WTC11 (cell line): ENCODE measurements around the gene PDXP. TPM values are rescaled to one million over a fixed set of nuclear protein-coding genes. Genes with fewer than 3 reads are reported as not detected.

Experiments
- ATAC-seq: fragments of 200-7000 bp; cut with Tn5 transposase; 2 replicates; pipeline ENCODE4 v1.10.0; 2021; ENCODE audit warnings: mild to moderate bottlenecking, moderate library complexity
- CTCF ChIA-PET: fragments of 300-600 bp; sonication (Branson Sonifier 250); formaldehyde crosslinking; loops from one replicate; lab custom pipeline; 2021; ENCODE audit warnings: antibody characterized with exemption; lab: Charles Lee
- POLR2A ChIA-PET: fragments of 350-600 bp; sonication (Branson Sonifier 250); formaldehyde crosslinking; loops from one replicate; lab custom pipeline; 2021; ENCODE audit warnings: antibody characterized with exemption; lab: Charles Lee
- DNase-seq: peaks from one replicate; pipeline ENCODE4 v3.0.0; 2021; ENCODE audit warnings: low spot score
- H3K27ac Mint-ChIP-seq: 2 replicates; pipeline ENCODE4 v1.8.0; 2021; ENCODE audit warnings: mixed read lengths
- H3K27me3 Mint-ChIP-seq: 2 replicates; pipeline ENCODE4 v1.8.0; 2021; ENCODE audit warnings: low read depth, mild to moderate bottlenecking, moderate library complexity, mixed read lengths
- H3K36me3 Mint-ChIP-seq: 2 replicates; pipeline ENCODE4 v1.8.0; 2021; ENCODE audit warnings: mixed read lengths
- H3K4me1 Mint-ChIP-seq: 2 replicates; pipeline ENCODE4 v1.8.0; 2022; ENCODE audit warnings: mixed read lengths
- H3K4me3 Mint-ChIP-seq: 2 replicates; pipeline ENCODE4 v1.8.0; 2021; ENCODE audit warnings: mild to moderate bottlenecking, moderate library complexity, mixed read lengths
- H3K9me3 Mint-ChIP-seq: 2 replicates; pipeline ENCODE4 v1.8.0; 2021; ENCODE audit warnings: mixed read lengths
- E2F5 ChIP-seq: sonication (generic); formaldehyde crosslinking; IDR thresholded peaks from 2 replicates; pipeline ENCODE4 v1.8.1; 2022; ENCODE audit warnings: mild to moderate bottlenecking, moderate library complexity, missing genetic modification reagents
- ETV6 ChIP-seq: sonication (generic); formaldehyde crosslinking; IDR thresholded peaks from 2 replicates; pipeline ENCODE4 v1.8.1; 2022; ENCODE audit warnings: mild to moderate bottlenecking, missing genetic modification reagents
- FOXP1 ChIP-seq: sonication (generic); formaldehyde crosslinking; IDR thresholded peaks from 2 replicates; pipeline ENCODE4 v1.8.0; 2022; ENCODE audit warnings: missing genetic modification reagents, mild to moderate bottlenecking, moderate library complexity, borderline replicate concordance
- IRF2 ChIP-seq: sonication (generic); formaldehyde crosslinking; IDR thresholded peaks from 2 replicates; pipeline ENCODE4 v1.8.0; 2022; ENCODE audit warnings: low read depth, missing genetic modification reagents, borderline replicate concordance
- KAT7 ChIP-seq: sonication (generic); formaldehyde crosslinking; IDR thresholded peaks from 2 replicates; pipeline ENCODE4 v1.8.1; 2023; ENCODE audit warnings: missing genetic modification reagents, mild to moderate bottlenecking, borderline replicate concordance
- MXD4 ChIP-seq: fragments of 250-450 bp; sonication (Bioruptor Pico); IDR thresholded peaks from 2 replicates; pipeline ENCODE4 v1.8.0; 2021; ENCODE audit warnings: mild to moderate bottlenecking, moderate library complexity, borderline replicate concordance
- NFE2L1 ChIP-seq: sonication (generic); formaldehyde crosslinking; IDR thresholded peaks from 2 replicates; pipeline ENCODE4 v1.8.1; 2023; ENCODE audit warnings: missing genetic modification reagents
- STAT6 ChIP-seq: sonication (generic); formaldehyde crosslinking; conservative IDR thresholded peaks from 2 replicates; pipeline ENCODE4 v1.8.1; 2023; ENCODE audit warnings: mild to moderate bottlenecking, low read depth, missing genetic modification reagents, moderate library complexity
- TEAD1 ChIP-seq: sonication (generic); formaldehyde crosslinking; IDR thresholded peaks from 2 replicates; pipeline ENCODE4 v1.8.0; 2022; ENCODE audit warnings: mild to moderate bottlenecking, missing genetic modification reagents
- ZBTB21 ChIP-seq: sonication (generic); formaldehyde crosslinking; IDR thresholded peaks from 2 replicates; pipeline ENCODE4 v1.8.1; 2023; ENCODE audit warnings: mild to moderate bottlenecking, missing genetic modification reagents, borderline replicate concordance
- ZNF121 ChIP-seq: sonication (generic); formaldehyde crosslinking; IDR thresholded peaks from 2 replicates; pipeline ENCODE4 v1.8.0; 2023; ENCODE audit warnings: missing genetic modification reagents
- ZNF138 ChIP-seq: sonication (generic); formaldehyde crosslinking; conservative IDR thresholded peaks from 2 replicates; pipeline ENCODE4 v1.8.1; 2022; ENCODE audit warnings: mild to moderate bottlenecking, moderate library complexity, missing genetic modification reagents
- ZNF396 ChIP-seq: fragments of 250-450 bp; sonication (Bioruptor Pico); IDR thresholded peaks from 2 replicates; pipeline ENCODE4 v1.8.0; 2021; ENCODE audit warnings: mild to moderate bottlenecking, moderate library complexity, borderline replicate concordance
- ZNF423 ChIP-seq: fragments of 250-450 bp; sonication (Bioruptor Pico); IDR thresholded peaks from 2 replicates; pipeline ENCODE4 v2.1.2; 2022; ENCODE audit warnings: mild to moderate bottlenecking, moderate library complexity
- total RNA-seq: library from RNA; stranded (reverse); gene quantifications from 3 replicates; pipeline ENCODE4 v1.2.3, GENCODE V29; 2021
- TF ChIP-seq, protein P1 (sequence below): fragments of 250-450 bp; sonication (Bioruptor Pico); IDR thresholded peaks from 2 replicates; pipeline ENCODE4 v1.9.0; 2021; ENCODE audit warnings: mild to moderate bottlenecking, borderline replicate concordance
- TF ChIP-seq, protein P2 (sequence below): fragments of 200-600 bp; IDR thresholded peaks from 2 replicates; pipeline ENCODE4 v1.8.0; 2022; ENCODE audit warnings: antibody characterized with exemption
- TF ChIP-seq, protein P3 (sequence below): sonication (generic); formaldehyde crosslinking; IDR thresholded peaks from 2 replicates; pipeline ENCODE4 v1.8.0; 2023; ENCODE audit warnings: missing genetic modification reagents, mild to moderate bottlenecking, borderline replicate concordance
- TF ChIP-seq, protein P4 (sequence below): sonication (generic); formaldehyde crosslinking; IDR thresholded peaks from 2 replicates; pipeline ENCODE4 v1.8.1; 2023; ENCODE audit warnings: mild to moderate bottlenecking, moderate library complexity, missing genetic modification reagents

PDXP gene
- total RNA-seq, 1 experiment from 2014 or later: 36.1 TPM

- TF ChIP-seq E2F5 (no peak), ETV6 (CRISPR knock-in tag) (0 out of 2 replicates have a peak, but pooled peaks have one; percentile 40), MXD4 (CRISPR knock-in tag) (no peak), KAT7 (CRISPR knock-in tag) (no peak), IRF2 (CRISPR knock-in tag) (no peak), TEAD1 (CRISPR knock-in tag) (peak; percentile 63), ZNF138 (CRISPR knock-in tag) (no peak), FOXP1 (CRISPR knock-in tag) (no peak), ZBTB21 (CRISPR knock-in tag) (no peak), NFE2L1 (CRISPR knock-in tag) (no peak), ZNF121 (no peak)
- TF ChIP-seq, protein P1, sequence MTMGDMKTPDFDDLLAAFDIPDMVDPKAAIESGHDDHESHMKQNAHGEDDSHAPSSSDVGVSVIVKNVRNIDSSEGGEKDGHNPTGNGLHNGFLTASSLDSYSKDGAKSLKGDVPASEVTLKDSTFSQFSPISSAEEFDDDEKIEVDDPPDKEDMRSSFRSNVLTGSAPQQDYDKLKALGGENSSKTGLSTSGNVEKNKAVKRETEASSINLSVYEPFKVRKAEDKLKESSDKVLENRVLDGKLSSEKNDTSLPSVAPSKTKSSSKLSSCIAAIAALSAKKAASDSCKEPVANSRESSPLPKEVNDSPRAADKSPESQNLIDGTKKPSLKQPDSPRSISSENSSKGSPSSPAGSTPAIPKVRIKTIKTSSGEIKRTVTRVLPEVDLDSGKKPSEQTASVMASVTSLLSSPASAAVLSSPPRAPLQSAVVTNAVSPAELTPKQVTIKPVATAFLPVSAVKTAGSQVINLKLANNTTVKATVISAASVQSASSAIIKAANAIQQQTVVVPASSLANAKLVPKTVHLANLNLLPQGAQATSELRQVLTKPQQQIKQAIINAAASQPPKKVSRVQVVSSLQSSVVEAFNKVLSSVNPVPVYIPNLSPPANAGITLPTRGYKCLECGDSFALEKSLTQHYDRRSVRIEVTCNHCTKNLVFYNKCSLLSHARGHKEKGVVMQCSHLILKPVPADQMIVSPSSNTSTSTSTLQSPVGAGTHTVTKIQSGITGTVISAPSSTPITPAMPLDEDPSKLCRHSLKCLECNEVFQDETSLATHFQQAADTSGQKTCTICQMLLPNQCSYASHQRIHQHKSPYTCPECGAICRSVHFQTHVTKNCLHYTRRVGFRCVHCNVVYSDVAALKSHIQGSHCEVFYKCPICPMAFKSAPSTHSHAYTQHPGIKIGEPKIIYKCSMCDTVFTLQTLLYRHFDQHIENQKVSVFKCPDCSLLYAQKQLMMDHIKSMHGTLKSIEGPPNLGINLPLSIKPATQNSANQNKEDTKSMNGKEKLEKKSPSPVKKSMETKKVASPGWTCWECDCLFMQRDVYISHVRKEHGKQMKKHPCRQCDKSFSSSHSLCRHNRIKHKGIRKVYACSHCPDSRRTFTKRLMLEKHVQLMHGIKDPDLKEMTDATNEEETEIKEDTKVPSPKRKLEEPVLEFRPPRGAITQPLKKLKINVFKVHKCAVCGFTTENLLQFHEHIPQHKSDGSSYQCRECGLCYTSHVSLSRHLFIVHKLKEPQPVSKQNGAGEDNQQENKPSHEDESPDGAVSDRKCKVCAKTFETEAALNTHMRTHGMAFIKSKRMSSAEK (CRISPR knock-in tag): no peak
These were observed 38.4 kb downstream of the PDXP start, which contains the start of gene TRIOBP (continued) for GRCh38 chr22:37696657-37697537.

DNA sequence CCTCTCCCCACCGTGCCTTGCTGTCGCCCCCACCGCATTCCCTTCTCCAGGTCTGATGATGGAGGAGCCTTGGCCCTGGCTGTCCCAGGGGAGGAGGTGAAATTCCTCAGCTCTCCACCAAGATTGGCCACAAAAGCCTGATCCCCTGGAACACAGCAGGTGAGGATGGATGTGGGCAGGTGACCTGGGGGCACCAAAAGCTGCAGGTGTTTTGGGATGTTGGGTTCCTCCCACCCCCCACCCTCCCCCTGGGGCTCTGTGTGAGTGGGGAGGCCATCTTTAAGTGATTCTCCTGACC, 39.0 kb downstream of the PDXP start:
- Mint-ChIP-seq H3K36me3 (peaks cover 32% of the 10 kb centered on the region), H3K4me1 (peaks cover 11% of the 10 kb centered on the region), H3K9me3 (no peaks in the 10 kb centered on the region), H3K4me3 (peak overlapping the region; percentile 96), H3K27ac (no peak overlapping the region), H3K27me3 (no peaks in the 10 kb centered on the region)
- DNase-seq (peak; percentile 49), ATAC-seq (peak; percentile 1; the same call in 1 of the 2 replicates)
- CTCF ChIA-PET: interaction anchor here (0.5 to 4.2 kb wide), 19 partner anchors 12 to 225 kb away, joined by 3 to 29 read pairs (median 4); partner anchors contain the start of genes GGA1 and NOL12
- POLR2A ChIA-PET: interaction anchor here (0.6 to 1.7 kb wide), 4 partner anchors 32 to 123 kb away, joined by 3 to 6 read pairs (median 4); partner anchors contain the start of gene GGA1
- TF ChIP-seq ZNF121 (peak; percentile 77), ZNF396 (CRISPR knock-in tag) (no peak), STAT6 (CRISPR knock-in tag) (peak; percentile 76; the same call in 1 of the 2 replicates), ZBTB21 (CRISPR knock-in tag) (peak; percentile 38; the same call in 1 of the 2 replicates), ZNF423 (CRISPR knock-in tag) (peak; percentile 4; the same call in 1 of the 2 replicates)
- TF ChIP-seq, protein P2, sequence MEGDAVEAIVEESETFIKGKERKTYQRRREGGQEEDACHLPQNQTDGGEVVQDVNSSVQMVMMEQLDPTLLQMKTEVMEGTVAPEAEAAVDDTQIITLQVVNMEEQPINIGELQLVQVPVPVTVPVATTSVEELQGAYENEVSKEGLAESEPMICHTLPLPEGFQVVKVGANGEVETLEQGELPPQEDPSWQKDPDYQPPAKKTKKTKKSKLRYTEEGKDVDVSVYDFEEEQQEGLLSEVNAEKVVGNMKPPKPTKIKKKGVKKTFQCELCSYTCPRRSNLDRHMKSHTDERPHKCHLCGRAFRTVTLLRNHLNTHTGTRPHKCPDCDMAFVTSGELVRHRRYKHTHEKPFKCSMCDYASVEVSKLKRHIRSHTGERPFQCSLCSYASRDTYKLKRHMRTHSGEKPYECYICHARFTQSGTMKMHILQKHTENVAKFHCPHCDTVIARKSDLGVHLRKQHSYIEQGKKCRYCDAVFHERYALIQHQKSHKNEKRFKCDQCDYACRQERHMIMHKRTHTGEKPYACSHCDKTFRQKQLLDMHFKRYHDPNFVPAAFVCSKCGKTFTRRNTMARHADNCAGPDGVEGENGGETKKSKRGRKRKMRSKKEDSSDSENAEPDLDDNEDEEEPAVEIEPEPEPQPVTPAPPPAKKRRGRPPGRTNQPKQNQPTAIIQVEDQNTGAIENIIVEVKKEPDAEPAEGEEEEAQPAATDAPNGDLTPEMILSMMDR: no peak
- TF ChIP-seq, protein P3, sequence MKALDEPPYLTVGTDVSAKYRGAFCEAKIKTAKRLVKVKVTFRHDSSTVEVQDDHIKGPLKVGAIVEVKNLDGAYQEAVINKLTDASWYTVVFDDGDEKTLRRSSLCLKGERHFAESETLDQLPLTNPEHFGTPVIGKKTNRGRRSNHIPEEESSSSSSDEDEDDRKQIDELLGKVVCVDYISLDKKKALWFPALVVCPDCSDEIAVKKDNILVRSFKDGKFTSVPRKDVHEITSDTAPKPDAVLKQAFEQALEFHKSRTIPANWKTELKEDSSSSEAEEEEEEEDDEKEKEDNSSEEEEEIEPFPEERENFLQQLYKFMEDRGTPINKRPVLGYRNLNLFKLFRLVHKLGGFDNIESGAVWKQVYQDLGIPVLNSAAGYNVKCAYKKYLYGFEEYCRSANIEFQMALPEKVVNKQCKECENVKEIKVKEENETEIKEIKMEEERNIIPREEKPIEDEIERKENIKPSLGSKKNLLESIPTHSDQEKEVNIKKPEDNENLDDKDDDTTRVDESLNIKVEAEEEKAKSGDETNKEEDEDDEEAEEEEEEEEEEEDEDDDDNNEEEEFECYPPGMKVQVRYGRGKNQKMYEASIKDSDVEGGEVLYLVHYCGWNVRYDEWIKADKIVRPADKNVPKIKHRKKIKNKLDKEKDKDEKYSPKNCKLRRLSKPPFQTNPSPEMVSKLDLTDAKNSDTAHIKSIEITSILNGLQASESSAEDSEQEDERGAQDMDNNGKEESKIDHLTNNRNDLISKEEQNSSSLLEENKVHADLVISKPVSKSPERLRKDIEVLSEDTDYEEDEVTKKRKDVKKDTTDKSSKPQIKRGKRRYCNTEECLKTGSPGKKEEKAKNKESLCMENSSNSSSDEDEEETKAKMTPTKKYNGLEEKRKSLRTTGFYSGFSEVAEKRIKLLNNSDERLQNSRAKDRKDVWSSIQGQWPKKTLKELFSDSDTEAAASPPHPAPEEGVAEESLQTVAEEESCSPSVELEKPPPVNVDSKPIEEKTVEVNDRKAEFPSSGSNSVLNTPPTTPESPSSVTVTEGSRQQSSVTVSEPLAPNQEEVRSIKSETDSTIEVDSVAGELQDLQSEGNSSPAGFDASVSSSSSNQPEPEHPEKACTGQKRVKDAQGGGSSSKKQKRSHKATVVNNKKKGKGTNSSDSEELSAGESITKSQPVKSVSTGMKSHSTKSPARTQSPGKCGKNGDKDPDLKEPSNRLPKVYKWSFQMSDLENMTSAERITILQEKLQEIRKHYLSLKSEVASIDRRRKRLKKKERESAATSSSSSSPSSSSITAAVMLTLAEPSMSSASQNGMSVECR: no peak
- TF ChIP-seq, protein P4, sequence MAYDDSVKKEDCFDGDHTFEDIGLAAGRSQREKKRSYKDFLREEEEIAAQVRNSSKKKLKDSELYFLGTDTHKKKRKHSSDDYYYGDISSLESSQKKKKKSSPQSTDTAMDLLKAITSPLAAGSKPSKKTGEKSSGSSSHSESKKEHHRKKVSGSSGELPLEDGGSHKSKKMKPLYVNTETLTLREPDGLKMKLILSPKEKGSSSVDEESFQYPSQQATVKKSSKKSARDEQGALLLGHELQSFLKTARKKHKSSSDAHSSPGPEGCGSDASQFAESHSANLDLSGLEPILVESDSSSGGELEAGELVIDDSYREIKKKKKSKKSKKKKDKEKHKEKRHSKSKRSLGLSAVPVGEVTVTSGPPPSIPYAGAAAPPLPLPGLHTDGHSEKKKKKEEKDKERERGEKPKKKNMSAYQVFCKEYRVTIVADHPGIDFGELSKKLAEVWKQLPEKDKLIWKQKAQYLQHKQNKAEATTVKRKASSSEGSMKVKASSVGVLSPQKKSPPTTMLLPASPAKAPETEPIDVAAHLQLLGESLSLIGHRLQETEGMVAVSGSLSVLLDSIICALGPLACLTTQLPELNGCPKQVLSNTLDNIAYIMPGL (CRISPR knock-in tag): 0 out of 2 replicates have a peak, but pooled peaks have one; percentile 44
